B cell (primary cell): Measurements from ENCODE around the gene SATB1. TPM values are rescaled to one million over a fixed set of nuclear protein-coding genes. Genes with fewer than 3 reads are reported as not detected.

Experiments
- ATAC-seq: fragments of 200-7000 bp; cut with Tn5 transposase; one replicate; pipeline ENCODE4 v1.10.0; 2021; ENCODE audit warnings: low read depth, mild to moderate bottlenecking, moderate number of reproducible peaks, moderate library complexity
- CTCF ChIA-PET: fragments of 350-600 bp; sonication (Branson Sonifier 250); formaldehyde crosslinking; loops from one replicate; lab custom pipeline; 2021; ENCODE audit warnings: antibody characterized with exemption, inconsistent platforms; lab: Charles Lee
- POLR2A ChIA-PET: fragments of 350-600 bp; sonication (Branson Sonifier 250); formaldehyde crosslinking; loops from one replicate; lab custom pipeline; 2021; ENCODE audit warnings: antibody characterized with exemption; lab: Charles Lee
- DNase-seq: peaks from one replicate; pipeline ENCODE4 v3.0.0; 2013
- H2AFZ ChIP-seq: 2 replicates; pipeline ENCODE4 v1.6.1; 2012; ENCODE audit warnings: mild to moderate bottlenecking, low read depth, low read length; ENCODE audit not compliant: insufficient read depth, poor library complexity, severe bottlenecking
- H3K27ac ChIP-seq, 2 donors: 1 replicate in 1 of 2; 2 replicates in 1 of 2; pipeline ENCODE4 v1.5.1; 2012 to 2013; ENCODE audit warnings: low read length in 2 of 2, mild to moderate bottlenecking in 2 of 2, moderate library complexity in 1 of 2
- H3K27me3 ChIP-seq, 4 experiments: fragments of 200-600 bp in 1 of 4; sonication (generic) in 1 of 4; replicated peaks in 1 of 4; 1 replicate in 2 of 4; 2 replicates in 2 of 4; pipeline versions ENCODE4 v1.6.1 to v1.7.0; 2013 to 2016; ENCODE audit warnings: low read length in 3 of 4, mild to moderate bottlenecking in 2 of 4, mixed read lengths in 1 of 4, moderate library complexity in 1 of 4; ENCODE audit not compliant: insufficient read depth in 4 of 4, control insufficient read depth in 3 of 4; ENCODE audit errors: control extremely low read depth in 1 of 4
- H3K36me3 ChIP-seq, 2 experiments: replicated peaks in 1 of 2; 1 replicate in 1 of 2; 2 replicates in 1 of 2; pipeline versions ENCODE4 v1.6.1 to v1.7.1; 2013; ENCODE audit warnings: low read length in 1 of 2; ENCODE audit not compliant: insufficient read depth in 2 of 2, control insufficient read depth in 1 of 2; ENCODE audit errors: control extremely low read depth in 1 of 2, extremely low read depth in 1 of 2
- H3K4me1 ChIP-seq, 2 donors: fragments of 200-600 bp in 1 of 2; sonication (generic) in 1 of 2; 1 replicate in 1 of 2; 2 replicates in 1 of 2; pipeline versions ENCODE4 v1.5.1 to v1.6.1; 2013 to 2017; ENCODE audit warnings: low read length in 2 of 2; ENCODE audit not compliant: control insufficient read depth in 2 of 2, insufficient read depth in 2 of 2
- H3K4me2 ChIP-seq: replicated peaks from 2 replicates; pipeline ENCODE3; 2012; ENCODE audit warnings: mild to moderate bottlenecking, low read depth, low read length; ENCODE audit not compliant: poor library complexity, severe bottlenecking
- H3K4me3 ChIP-seq, 5 experiments: fragments of 200-600 bp in 1 of 5; sonication (generic) in 1 of 5; 1 replicate in 3 of 5; 2 replicates in 2 of 5; pipeline versions ENCODE4 v1.5.1 to v1.7.0; 2011 to 2016; ENCODE audit warnings: low read length in 4 of 5, mild to moderate bottlenecking in 4 of 5, low read depth in 2 of 5, control low read depth in 1 of 5, moderate library complexity in 1 of 5; ENCODE audit not compliant: insufficient read depth in 1 of 5; ENCODE audit errors: control extremely low read depth in 1 of 5, extremely low read depth in 1 of 5
- H3K79me2 ChIP-seq: fragments of 200-600 bp; sonication (generic); one replicate; pipeline ENCODE4 v1.6.0; 2016; ENCODE audit warnings: low read length; ENCODE audit not compliant: control insufficient read depth, insufficient read depth
- H3K9ac ChIP-seq: fragments of 200-600 bp; sonication (generic); 2 replicates; pipeline ENCODE4 v1.6.1; 2017; ENCODE audit warnings: mild to moderate bottlenecking, low read length, moderate library complexity
- H3K9me3 ChIP-seq, 3 donors: one replicate each; pipeline versions ENCODE4 v1.6.1 to v1.7.1; 2013; ENCODE audit warnings: low read length in 2 of 3; ENCODE audit not compliant: control insufficient read depth in 2 of 3, insufficient read depth in 1 of 3; ENCODE audit errors: control extremely low read depth in 1 of 3
- H4K20me1 ChIP-seq: 2 replicates; pipeline ENCODE4 v1.6.0; 2012; ENCODE audit warnings: mild to moderate bottlenecking, low read length; ENCODE audit not compliant: insufficient read depth, control insufficient read depth, poor library complexity, severe bottlenecking
- H3K27ac Mint-ChIP-seq: one replicate; pipeline ENCODE4 v1.8.0; 2021; ENCODE audit warnings: mixed read lengths
- H3K27me3 Mint-ChIP-seq: one replicate; pipeline ENCODE4 v1.8.0; 2021; ENCODE audit warnings: mixed read lengths
- H3K4me1 Mint-ChIP-seq: one replicate; pipeline ENCODE4 v1.8.0; 2021; ENCODE audit warnings: mixed read lengths
- H3K4me3 Mint-ChIP-seq: one replicate; pipeline ENCODE4 v1.8.0; 2021; ENCODE audit warnings: mixed read lengths
- H3K9me3 Mint-ChIP-seq: one replicate; pipeline ENCODE4 v1.8.0; 2022; ENCODE audit warnings: mixed read lengths; ENCODE audit not compliant: insufficient read depth
- EZH2 ChIP-seq: IDR thresholded peaks from 2 replicates; pipeline ENCODE4 v1.6.1; 2012; ENCODE audit warnings: borderline replicate concordance, low read depth, mild to moderate bottlenecking, moderate library complexity, low read length; ENCODE audit not compliant: insufficient read depth, poor library complexity, severe bottlenecking
- WGBS: methylation state at CpG from one replicate; pipeline ENCODE4 v1.1.5; 2013; ENCODE audit warnings: missing lambda C conversion rate; ENCODE audit not compliant: insufficient coverage; 5-methylcytosine and 5-hydroxymethylcytosine counted together
- intact Hi-C: fragments of 100-400 bp; cut with micrococcal nuclease; formaldehyde crosslinking; loops from one replicate; pipeline ENCODE4 v1.10.0; 2022
- polyA plus RNA-seq: library from polyadenylated mRNA; depleted of rRNA; stranded (reverse); fragments of >200 nt; gene quantifications from 2 replicates; pipeline ENCODE4 v1.2.3, GENCODE V29; 2012
- total RNA-seq, 2 donors: library from RNA; stranded (reverse); fragments of 120-200 nt in 1 of 2; gene quantifications; 1 replicate in 1 of 2; 2 replicates in 1 of 2; pipeline versions ENCODE4 v1.2.3 to v1.2.4, GENCODE V29; 2013 to 2022
- TF ChIP-seq, protein P1 (sequence below): fragments of 200-600 bp; IDR thresholded peaks from one replicate; pipeline ENCODE4 v1.8.0; 2022; ENCODE audit warnings: antibody characterized with exemption, mild to moderate bottlenecking

Gene SATB1
- total and polyA plus RNA-seq, 2 donors (not counting 1 experiment from before 2014, with no cell fraction given), result 42.3 to 66.5 TPM

- Histone ChIP-seq H3K4me3 (no peak overlapping the region), H3K9me3 (no peaks in the 10 kb centered on the region), H3K27me3 (no peaks in the 10 kb centered on the region), H3K27ac (no peak overlapping the region), H3K9ac (no peak overlapping the region), H3K36me3 (peaks cover 4 to 20% of the 10 kb centered on the region in 2 experiments), H3K4me2 (no peak overlapping the region), H3K4me1 (no peaks in the 10 kb centered on the region), H3K79me2 (peaks cover 3% of the 10 kb centered on the region), H4K20me1 (no peaks in the 10 kb centered on the region), H2AFZ (no peak overlapping the region)
- no peak overlapping the region for H3K4me3 Mint-ChIP-seq
- CTCF ChIA-PET, result no interaction called here
- H3K4me1 Mint-ChIP-seq, result no peaks in the 10 kb centered on the region
- POLR2A ChIA-PET, result no interaction called here
- H3K9me3 Mint-ChIP-seq, result no peaks in the 10 kb centered on the region
- ATAC-seq (no peak), DNase-seq (no peak)
- intact Hi-C loops, result no loop called here
- TF ChIP-seq EZH2, result no peak
- TF ChIP-seq, protein P1, sequence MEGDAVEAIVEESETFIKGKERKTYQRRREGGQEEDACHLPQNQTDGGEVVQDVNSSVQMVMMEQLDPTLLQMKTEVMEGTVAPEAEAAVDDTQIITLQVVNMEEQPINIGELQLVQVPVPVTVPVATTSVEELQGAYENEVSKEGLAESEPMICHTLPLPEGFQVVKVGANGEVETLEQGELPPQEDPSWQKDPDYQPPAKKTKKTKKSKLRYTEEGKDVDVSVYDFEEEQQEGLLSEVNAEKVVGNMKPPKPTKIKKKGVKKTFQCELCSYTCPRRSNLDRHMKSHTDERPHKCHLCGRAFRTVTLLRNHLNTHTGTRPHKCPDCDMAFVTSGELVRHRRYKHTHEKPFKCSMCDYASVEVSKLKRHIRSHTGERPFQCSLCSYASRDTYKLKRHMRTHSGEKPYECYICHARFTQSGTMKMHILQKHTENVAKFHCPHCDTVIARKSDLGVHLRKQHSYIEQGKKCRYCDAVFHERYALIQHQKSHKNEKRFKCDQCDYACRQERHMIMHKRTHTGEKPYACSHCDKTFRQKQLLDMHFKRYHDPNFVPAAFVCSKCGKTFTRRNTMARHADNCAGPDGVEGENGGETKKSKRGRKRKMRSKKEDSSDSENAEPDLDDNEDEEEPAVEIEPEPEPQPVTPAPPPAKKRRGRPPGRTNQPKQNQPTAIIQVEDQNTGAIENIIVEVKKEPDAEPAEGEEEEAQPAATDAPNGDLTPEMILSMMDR, result no peak
- no peak overlapping the region for H3K27ac Mint-ChIP-seq
- H3K27me3 Mint-ChIP-seq, result no peaks in the 10 kb centered on the region
Observed at GRCh38 chr3:18382760-18383369, 42.3 kb downstream of the SATB1 start.

GRCh38 chr3:18379647-18380046, 45.5 kb downstream of the SATB1 start:
- ATAC-seq (no peak), DNase-seq (no peak)
- H3K4me3 ChIP-seq, result no peak overlapping the region
- H3K27me3 ChIP-seq, result no peaks in the 10 kb centered on the region
- H3K4me2 ChIP-seq, result no peak overlapping the region
- no peaks in the 10 kb centered on the region for H3K4me1 ChIP-seq
- H3K27me3 Mint-ChIP-seq, result no peaks in the 10 kb centered on the region
- no peaks in the 10 kb centered on the region for H3K9me3 ChIP-seq
- H2AFZ ChIP-seq, result no peak overlapping the region
- intact Hi-C loops, result no loop called here
- H4K20me1 ChIP-seq, result no peaks in the 10 kb centered on the region
- WGBS, result 100% methylated on average over 1 of the region's 2 CpGs
- peaks cover 7 to 29% of the 10 kb centered on the region in 2 experiments for H3K36me3 ChIP-seq
- no peak overlapping the region for H3K4me3 Mint-ChIP-seq
- H3K27ac Mint-ChIP-seq, result no peak overlapping the region
- ChIA-PET CTCF (interaction anchor here (2.1 kb wide), 1 partner anchor 10 kb away, joined by 6 read pairs; no protein-coding TSS in a partner anchor), POLR2A (no interaction called here)
- no peak overlapping the region for H3K9ac ChIP-seq
- no peaks in the 10 kb centered on the region for H3K4me1 Mint-ChIP-seq
- no peak for TF ChIP-seq EZH2
- TF ChIP-seq, protein P1, result no peak
- no peak overlapping the region for H3K27ac ChIP-seq
- peaks cover 3% of the 10 kb centered on the region for H3K79me2 ChIP-seq
- no peaks in the 10 kb centered on the region for H3K9me3 Mint-ChIP-seq
